KMS-11 (cell line): ENCODE data around the gene ANK3.

Experiments used
- H2AFZ ChIP-seq: fragments of 200-600 bp; sonication (generic); 2 replicates; pipeline ENCODE4 v1.6.1; 2016; ENCODE audit warnings: antibody characterized with exemption, mixed run types, low read depth
- H3K27ac ChIP-seq: fragments of 200-600 bp; sonication (generic); 2 replicates; pipeline ENCODE4 v1.6.1; 2016; ENCODE audit warnings: mild to moderate bottlenecking, mixed run types
- H3K27me3 ChIP-seq: fragments of 200-600 bp; sonication (generic); 2 replicates; pipeline ENCODE4 v1.6.1; 2017; ENCODE audit warnings: mild to moderate bottlenecking, low read depth, mixed run types, moderate library complexity; ENCODE audit not compliant: insufficient read depth
- H3K36me3 ChIP-seq: fragments of 200-600 bp; sonication (generic); 2 replicates; pipeline ENCODE4 v1.6.1; 2017; ENCODE audit warnings: mild to moderate bottlenecking, mixed run types; ENCODE audit not compliant: insufficient read depth
- H3K4me1 ChIP-seq: fragments of 200-600 bp; sonication (generic); 2 replicates; pipeline ENCODE4 v1.6.1; 2016; ENCODE audit warnings: mild to moderate bottlenecking, low read depth, mixed run types; ENCODE audit not compliant: poor library complexity, severe bottlenecking
- H3K4me2 ChIP-seq: fragments of 200-600 bp; sonication (generic); 2 replicates; pipeline ENCODE4 v1.7.0; 2016; ENCODE audit warnings: mild to moderate bottlenecking, mixed run types
- H3K4me3 ChIP-seq: fragments of 200-600 bp; sonication (generic); IDR thresholded peaks from 2 replicates; pipeline ENCODE4 v1.6.1; 2017; ENCODE audit warnings: low read depth, low read length, mixed read lengths; ENCODE audit not compliant: insufficient read depth
- H3K79me2 ChIP-seq: fragments of 200-600 bp; sonication (generic); 2 replicates; pipeline ENCODE4 v1.6.1; 2016; ENCODE audit warnings: low read depth, mixed run types; ENCODE audit not compliant: insufficient read depth
- H3K9ac ChIP-seq: fragments of 200-600 bp; sonication (generic); 2 replicates; pipeline ENCODE4 v1.6.1; 2016; ENCODE audit warnings: mild to moderate bottlenecking, mixed run types
- H4K20me1 ChIP-seq: fragments of 200-600 bp; sonication (generic); 2 replicates; pipeline ENCODE4 v1.6.1; 2016; ENCODE audit warnings: mild to moderate bottlenecking, mixed run types; ENCODE audit not compliant: insufficient read depth
- CTCF ChIP-seq: fragments of 200-600 bp; sonication (generic); conservative IDR thresholded peaks from 2 replicates; pipeline ENCODE4 v1.6.1; 2017; ENCODE audit warnings: low read depth, mild to moderate bottlenecking, antibody characterized with exemption, low read length, moderate library complexity, mixed read lengths

The ANK3 gene

GRCh38 chr10:60341969-60342368 lies 47.7 kb downstream of the ANK3 start:
- H3K79me2 ChIP-seq = peaks cover 91% of the 10 kb centered on the region
- H3K27me3 ChIP-seq = no peaks in the 10 kb centered on the region
- no peaks in the 10 kb centered on the region for H3K36me3 ChIP-seq
- H3K4me1 ChIP-seq = peaks cover 5% of the 10 kb centered on the region
- H3K27ac ChIP-seq = no peak overlapping the region
- no peak overlapping the region for H3K4me3 ChIP-seq
- peaks cover 40% of the 10 kb centered on the region for H4K20me1 ChIP-seq
- no peak for TF ChIP-seq CTCF
- H3K9ac ChIP-seq = no peak overlapping the region
- no peak overlapping the region for H3K4me2 ChIP-seq
- H2AFZ ChIP-seq = no peak overlapping the region

- Histone ChIP-seq H2AFZ (no peak overlapping the region), H3K27me3 (no peaks in the 10 kb centered on the region)
Observed at GRCh38 chr10:60340973-60341372, 48.7 kb downstream of the ANK3 start.

GRCh38 chr10:60339757-60340156 lies 49.9 kb downstream of the ANK3 start:
- Histone ChIP-seq H3K9ac (no peak overlapping the region), H3K4me3 (no peak overlapping the region), H3K27ac (no peak overlapping the region), H3K4me1 (peaks cover 8% of the 10 kb centered on the region), H3K36me3 (no peaks in the 10 kb centered on the region), H3K27me3 (no peaks in the 10 kb centered on the region), H3K79me2 (peaks cover 98% of the 10 kb centered on the region), H2AFZ (no peak overlapping the region), H3K4me2 (no peak overlapping the region), H4K20me1 (peaks cover 45% of the 10 kb centered on the region)
- no peak for TF ChIP-seq CTCF

More at GRCh38 chr10:60340973-60341372, 48.7 kb downstream of the ANK3 start:
- Histone ChIP-seq H3K36me3 (no peaks in the 10 kb centered on the region), H3K4me2 (no peak overlapping the region), H3K9ac (no peak overlapping the region), H4K20me1 (peaks cover 36% of the 10 kb centered on the region), H3K79me2 (peaks cover 98% of the 10 kb centered on the region), H3K4me1 (peaks cover 5% of the 10 kb centered on the region), H3K4me3 (no peak overlapping the region), H3K27ac (no peak overlapping the region)
- no peak for TF ChIP-seq CTCF

- Histone ChIP-seq H3K4me1 (peaks cover 8% of the 10 kb centered on the region), H3K9ac (no peak overlapping the region), H3K36me3 (no peaks in the 10 kb centered on the region), H3K4me3 (no peak overlapping the region), H4K20me1 (peaks cover 47% of the 10 kb centered on the region), H2AFZ (no peak overlapping the region), H3K27me3 (no peaks in the 10 kb centered on the region), H3K27ac (no peak overlapping the region), H3K4me2 (no peak overlapping the region), H3K79me2 (peaks cover 98% of the 10 kb centered on the region)
- no peak for TF ChIP-seq CTCF
Observed at GRCh38 chr10:60338786-60339185, 50.9 kb downstream of the ANK3 start.
